GM12864 (cell line): ENCODE results near the gene DMRT1.

ENCODE experiments used
- DNase-seq: peaks from one replicate; pipeline ENCODE4 v3.0.0-alpha.2; 2011; ENCODE audit warnings: low read depth
- H3K4me3 ChIP-seq: 2 replicates; pipeline ENCODE4 v1.5.1; 2011; ENCODE audit warnings: mild to moderate bottlenecking, low read depth, low read length, control low read depth
- TF ChIP-seq, protein P1 (sequence below): IDR thresholded peaks from 2 replicates; pipeline ENCODE4 v1.5.1; 2011; ENCODE audit warnings: low read depth, mild to moderate bottlenecking, moderate library complexity, low read length, control low read depth, inconsistent platforms; ENCODE audit errors: missing control alignments

The DMRT1 gene

GRCh38 chr9:962023-962422, 120.5 kb downstream of the DMRT1 start:
- DNase-seq, result no peak
- TF ChIP-seq, protein P1, sequence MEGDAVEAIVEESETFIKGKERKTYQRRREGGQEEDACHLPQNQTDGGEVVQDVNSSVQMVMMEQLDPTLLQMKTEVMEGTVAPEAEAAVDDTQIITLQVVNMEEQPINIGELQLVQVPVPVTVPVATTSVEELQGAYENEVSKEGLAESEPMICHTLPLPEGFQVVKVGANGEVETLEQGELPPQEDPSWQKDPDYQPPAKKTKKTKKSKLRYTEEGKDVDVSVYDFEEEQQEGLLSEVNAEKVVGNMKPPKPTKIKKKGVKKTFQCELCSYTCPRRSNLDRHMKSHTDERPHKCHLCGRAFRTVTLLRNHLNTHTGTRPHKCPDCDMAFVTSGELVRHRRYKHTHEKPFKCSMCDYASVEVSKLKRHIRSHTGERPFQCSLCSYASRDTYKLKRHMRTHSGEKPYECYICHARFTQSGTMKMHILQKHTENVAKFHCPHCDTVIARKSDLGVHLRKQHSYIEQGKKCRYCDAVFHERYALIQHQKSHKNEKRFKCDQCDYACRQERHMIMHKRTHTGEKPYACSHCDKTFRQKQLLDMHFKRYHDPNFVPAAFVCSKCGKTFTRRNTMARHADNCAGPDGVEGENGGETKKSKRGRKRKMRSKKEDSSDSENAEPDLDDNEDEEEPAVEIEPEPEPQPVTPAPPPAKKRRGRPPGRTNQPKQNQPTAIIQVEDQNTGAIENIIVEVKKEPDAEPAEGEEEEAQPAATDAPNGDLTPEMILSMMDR, result no peak
- no peak overlapping the region for H3K4me3 ChIP-seq

DNA sequence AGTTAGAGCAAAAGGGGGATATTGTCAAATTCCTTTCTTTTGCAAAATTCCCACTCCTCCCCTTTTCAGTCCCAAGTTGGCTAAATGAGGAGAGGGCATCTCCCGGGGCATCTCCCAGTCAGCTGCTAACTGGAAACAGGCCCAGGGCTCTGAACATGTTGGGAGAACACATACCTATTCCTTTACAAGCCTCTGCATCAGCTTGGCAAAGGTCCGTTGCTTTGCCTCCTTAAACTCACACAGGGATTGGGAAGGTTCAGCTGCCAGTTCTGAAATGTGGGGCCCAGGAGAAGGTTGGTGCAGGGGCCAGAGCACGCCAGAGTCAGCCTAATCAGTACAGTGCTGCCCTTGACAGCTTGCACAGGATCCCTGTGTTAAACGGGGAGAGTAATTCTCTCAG, 124.0 kb downstream of the DMRT1 start:
- DNase-seq, result no peak

DNA sequence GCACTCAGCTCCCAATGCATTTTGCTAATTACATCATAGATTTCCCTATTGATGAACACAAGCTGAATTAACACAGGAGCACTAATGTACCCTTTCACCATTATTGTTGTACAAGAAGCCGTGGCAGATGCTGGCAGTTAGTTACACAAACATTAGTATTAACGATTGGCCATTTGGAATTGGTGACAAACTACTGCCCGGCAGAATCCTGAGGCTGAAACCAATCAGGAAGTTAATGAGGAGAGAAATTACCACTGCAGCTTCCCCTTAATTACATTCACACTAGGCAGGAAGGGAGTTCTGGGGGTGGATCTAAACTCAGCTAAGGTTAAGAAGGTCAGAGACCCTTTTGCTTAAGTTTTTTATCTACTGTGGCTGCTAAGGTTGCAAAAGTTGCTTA, 125.4 kb downstream of the DMRT1 start:
- TF ChIP-seq, protein P1, result no peak
- no peak overlapping the region for H3K4me3 ChIP-seq
- DNase-seq, result no peak

More for the DNA sequence above, 124.0 kb downstream of the DMRT1 start:
- TF ChIP-seq, protein P1, result no peak
- no peak overlapping the region for H3K4me3 ChIP-seq

DNA sequence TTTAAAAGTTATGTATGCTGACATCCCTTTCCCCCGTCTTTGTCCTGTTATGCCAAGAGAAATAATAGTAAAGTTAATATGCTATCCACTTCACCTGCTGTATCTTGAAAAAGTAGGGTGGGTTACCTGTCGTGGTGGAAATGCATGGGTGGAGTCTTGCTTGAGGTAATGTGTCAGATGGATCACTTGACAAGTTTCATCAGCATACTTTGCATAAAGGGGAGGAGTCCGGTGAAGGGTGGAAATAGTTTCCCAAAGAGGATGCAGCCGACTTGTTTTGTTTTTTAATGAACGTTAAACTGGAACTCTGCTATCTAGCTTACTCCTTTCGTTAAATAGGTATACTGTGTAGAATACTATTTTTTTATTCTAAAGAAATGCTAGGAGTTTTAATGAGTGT, 125.9 kb downstream of the DMRT1 start:
- H3K4me3 ChIP-seq, result no peak overlapping the region
- TF ChIP-seq, protein P1, result no peak
- no peak for DNase-seq

DNA sequence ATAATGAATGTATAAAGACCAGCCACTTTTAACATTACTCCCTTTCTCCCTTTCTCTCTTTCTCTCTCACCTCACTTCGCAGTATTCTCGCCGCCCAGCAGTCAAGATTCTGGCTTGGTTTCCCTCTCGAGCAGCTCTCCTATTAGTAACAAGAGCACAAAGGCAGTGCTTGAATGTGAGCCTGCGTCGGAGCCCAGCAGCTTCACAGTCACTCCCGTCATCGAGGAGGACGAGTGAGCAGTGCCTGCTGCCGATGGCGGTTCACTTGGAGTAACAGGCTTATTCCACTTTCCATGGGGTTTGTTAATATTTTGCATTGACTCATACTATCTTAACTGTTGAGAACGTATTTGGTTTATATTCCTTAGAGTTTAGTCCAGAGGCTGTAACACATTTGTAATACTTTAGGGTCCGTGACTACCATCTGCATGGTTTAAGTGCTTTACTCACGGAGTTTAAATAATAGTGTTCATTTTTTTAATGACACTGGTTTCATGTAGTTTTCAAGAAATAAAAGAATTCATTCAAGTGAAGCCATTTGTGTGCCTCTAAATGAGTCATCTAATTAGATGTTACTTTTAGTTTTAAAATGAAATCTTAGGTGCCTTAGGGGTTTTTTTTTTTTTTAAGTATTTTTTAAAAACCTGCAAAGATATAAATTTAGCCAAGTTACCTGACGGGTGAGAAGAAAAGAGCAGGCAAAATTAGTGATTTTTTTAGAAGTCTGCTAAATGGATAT, 126.6 kb downstream of the DMRT1 start:
- TF ChIP-seq, protein P1, result no peak
- no peak overlapping the region for H3K4me3 ChIP-seq
- no peak for DNase-seq

DNA sequence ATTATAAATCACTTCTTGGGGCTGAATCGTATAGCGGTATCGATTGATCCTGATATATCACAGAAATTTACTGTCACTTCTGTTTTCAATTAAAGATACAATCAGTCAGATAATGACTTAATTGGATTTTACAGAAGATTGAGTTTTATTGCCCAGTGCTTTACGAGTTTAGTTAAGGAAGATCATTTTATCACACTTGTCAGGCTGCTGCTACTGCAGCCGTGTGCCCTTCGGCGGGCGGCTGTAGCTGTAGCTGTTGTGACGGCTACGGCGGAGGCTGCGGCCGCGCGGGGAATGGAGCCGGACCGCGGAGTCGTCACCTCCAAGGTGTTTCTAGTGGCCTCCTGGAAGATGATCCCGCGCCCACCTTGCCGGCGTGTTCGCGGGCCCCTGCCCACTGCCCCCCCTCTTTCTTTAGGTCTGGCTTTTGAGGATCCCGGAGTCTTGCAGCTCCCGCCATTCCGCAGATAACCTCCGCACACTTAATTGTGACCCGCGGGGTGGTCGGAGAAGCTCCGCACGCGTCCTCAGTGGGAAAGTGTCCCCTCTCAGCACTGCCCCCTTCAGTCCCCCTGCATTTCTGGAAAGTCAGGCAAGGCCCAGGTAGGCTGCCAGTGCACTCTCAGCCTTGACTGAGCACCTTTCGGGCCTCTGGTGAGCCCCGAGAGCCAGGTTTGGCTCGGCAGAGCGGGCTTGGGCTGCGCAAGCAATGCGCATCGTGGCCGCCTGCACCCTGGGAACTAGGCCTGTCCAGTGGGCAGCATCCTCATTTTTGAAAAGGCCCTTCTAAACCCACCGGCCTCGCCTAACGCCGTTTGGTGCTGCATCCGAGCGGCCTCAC, 128.0 kb downstream of the DMRT1 start:
- no peak overlapping the region for H3K4me3 ChIP-seq
- TF ChIP-seq, protein P1, result no peak
- DNase-seq, result no peak
